ENCODE results near the gene USHBP1.
A peak's percentile ranks its signal among the peaks of the same experiment; 100 is the strongest.

Gene USHBP1

GRCh38 chr19:17229890-17230289, 34.7 kb downstream of the USHBP1 start:
- no peak for DNase-seq
- TF ChIP-seq CTCF (IDR thresholded peaks at IDR 0.05; ENCODE audit: low read depth, low read length) = no peak
- peaks cover 35% of the 10 kb centered on the region for H3K36me3 ChIP-seq
- no peaks in the 10 kb centered on the region for H3K27me3 ChIP-seq
- H3K9me3 ChIP-seq = no peaks in the 10 kb centered on the region
- peaks cover 1% of the 10 kb centered on the region for H3K4me1 ChIP-seq
- no peak overlapping the region for H3K4me3 ChIP-seq (ENCODE audit: low read depth, low read length)

GRCh38 chr19:17227798-17228367, 36.7 kb downstream of the USHBP1 start:
- no peak for TF ChIP-seq CTCF (IDR thresholded peaks at IDR 0.05; ENCODE audit: low read depth, low read length)
- Histone ChIP-seq H3K4me1 (no peaks in the 10 kb centered on the region), H3K9me3 (no peaks in the 10 kb centered on the region), H3K4me3 (ENCODE audit: low read depth, low read length) (no peak overlapping the region), H3K36me3 (peaks cover 20% of the 10 kb centered on the region), H3K27me3 (no peaks in the 10 kb centered on the region)
- DNase-seq = no peak

- Histone ChIP-seq H3K36me3 (peaks cover 6% of the 10 kb centered on the region), H3K4me3 (ENCODE audit: low read depth, low read length) (peak within 1 kb of the TSS; percentile 65), H3K9me3 (no peaks in the 10 kb centered on the region), H3K27me3 (no peaks in the 10 kb centered on the region), H3K4me1 (no peaks in the 10 kb centered on the region)
- no peak for TF ChIP-seq CTCF (IDR thresholded peaks at IDR 0.05; ENCODE audit: low read depth, low read length)
- DNase-seq = peak; percentile 98
Observed at GRCh38 chr19:17226002-17226933, 38.3 kb downstream of the USHBP1 start, which contains the start of gene OCEL1. OCEL1 (plus strand) TSS chr19:17226226; CDS start chr19:17226248, 22 bp downstream.

DNA sequence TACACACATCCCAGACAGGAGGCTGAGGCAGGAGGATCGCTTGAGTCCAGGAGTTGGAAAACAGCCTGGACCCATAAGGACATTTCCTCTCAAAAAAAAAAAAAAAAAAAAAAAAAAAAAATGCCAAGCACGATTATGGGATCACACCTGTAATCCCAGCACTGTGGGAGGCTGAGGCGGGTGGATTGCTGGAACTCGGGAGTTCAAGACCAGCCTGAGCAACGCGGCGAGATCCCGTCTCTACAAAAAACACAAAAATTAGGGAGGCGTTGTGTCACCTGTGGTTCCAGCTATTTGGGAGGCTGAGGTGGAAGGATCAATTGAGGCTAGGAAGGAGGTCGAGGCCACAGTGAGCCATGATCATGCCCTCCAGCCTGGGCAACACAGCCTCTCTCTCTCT, 39.5 kb downstream of the USHBP1 start:
- no peaks in the 10 kb centered on the region for H3K27me3 ChIP-seq
- H3K9me3 ChIP-seq = no peaks in the 10 kb centered on the region
- DNase-seq = no peak
- no peak overlapping the region for H3K4me3 ChIP-seq (ENCODE audit: low read depth, low read length)
- no peaks in the 10 kb centered on the region for H3K4me1 ChIP-seq
- H3K36me3 ChIP-seq = no peaks in the 10 kb centered on the region; the same call in 1 of the 2 replicates
- no peak for TF ChIP-seq CTCF (IDR thresholded peaks at IDR 0.05; ENCODE audit: low read depth, low read length)

DNA sequence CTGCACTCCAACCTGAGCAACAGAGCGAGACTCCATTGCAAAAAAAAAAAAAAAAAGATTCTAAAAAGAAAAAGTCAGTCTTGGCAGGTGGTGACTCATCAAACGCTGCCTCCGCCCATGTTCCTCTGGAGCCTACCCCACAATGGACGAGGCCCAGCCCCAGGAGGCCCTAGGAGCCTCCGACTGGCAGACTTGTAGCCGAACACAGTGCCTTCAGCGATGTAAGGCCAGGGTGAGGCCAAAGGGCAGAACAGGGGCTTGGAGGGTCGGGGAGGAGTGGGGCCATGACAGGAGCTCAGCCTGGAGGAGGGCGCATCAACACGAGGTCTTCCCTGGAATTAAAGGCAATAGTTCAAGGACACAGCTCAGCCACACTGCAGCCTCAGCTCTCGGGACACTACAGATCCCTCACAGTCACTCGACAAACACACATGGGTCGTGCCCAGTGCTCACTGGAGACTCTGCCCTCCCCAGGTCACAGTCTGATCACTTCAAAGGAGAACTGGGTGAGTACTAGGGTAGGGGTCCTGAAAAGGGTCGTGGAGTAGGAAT, 44.3 kb downstream of the USHBP1 start:
- DNase-seq = no peak

More for the DNA sequence above, 44.3 kb downstream of the USHBP1 start:
- Histone ChIP-seq H3K9me3 (no peaks in the 10 kb centered on the region), H3K27me3 (no peaks in the 10 kb centered on the region), H3K4me3 (ENCODE audit: low read depth, low read length) (no peak overlapping the region), H3K4me1 (no peaks in the 10 kb centered on the region), H3K36me3 (no peaks in the 10 kb centered on the region)
- no peak for TF ChIP-seq CTCF (IDR thresholded peaks at IDR 0.05; ENCODE audit: low read depth, low read length)

Measured in BE2C (cell line).